Activated CD4-positive, alpha-beta T cell treated with anti-CD3 and anti-CD28 coated beads for 36 hours (primary cell): ENCODE data around the gene CNGB1. TPM values are rescaled to one million over a fixed set of nuclear protein-coding genes. Genes with fewer than 3 reads are reported as not detected.
"Not testable (repeated sequence)": the region's sequence is repeated elsewhere in the genome, so short reads cannot be mapped to it uniquely, and the experiment has no call there.

ENCODE experiments used
- ATAC-seq: fragments of 200-7000 bp; cut with Tn5 transposase; one replicate; pipeline ENCODE4 v1.10.0; 2021; ENCODE audit warnings: mild to moderate bottlenecking, moderate library complexity
- CTCF ChIA-PET: fragments of 350-600 bp; sonication (Branson Sonifier 250); formaldehyde crosslinking; loops from one replicate; lab custom pipeline; 2021; ENCODE audit warnings: antibody characterized with exemption; lab: Charles Lee
- POLR2A ChIA-PET: fragments of 350-600 bp; sonication (Branson Sonifier 250); formaldehyde crosslinking; loops from one replicate; lab custom pipeline; 2021; ENCODE audit warnings: antibody characterized with exemption, inconsistent platforms; lab: Charles Lee
- DNase-seq: peaks from one replicate; pipeline ENCODE4 v3.0.0-alpha.2; 2020
- H3K27ac Mint-ChIP-seq: one replicate; pipeline ENCODE4 v1.8.0; 2021; ENCODE audit warnings: mixed read lengths
- H3K27me3 Mint-ChIP-seq: one replicate; pipeline ENCODE4 v1.8.0; 2021; ENCODE audit warnings: mixed read lengths
- H3K36me3 Mint-ChIP-seq: one replicate; pipeline ENCODE4 v1.8.0; 2021; ENCODE audit warnings: low read depth, mixed read lengths
- H3K4me1 Mint-ChIP-seq: one replicate; pipeline ENCODE4 v1.8.0; 2021; ENCODE audit warnings: mixed read lengths
- H3K4me3 Mint-ChIP-seq: one replicate; pipeline ENCODE4 v1.8.0; 2021; ENCODE audit warnings: mild to moderate bottlenecking, moderate library complexity, mixed read lengths
- H3K9me3 Mint-ChIP-seq: one replicate; pipeline ENCODE4 v1.8.0; 2021; ENCODE audit warnings: low read depth, mixed read lengths
- intact Hi-C, 2 experiments: fragments of 100-400 bp; cut with DNase I in 1 of 2; cut with micrococcal nuclease in 1 of 2; formaldehyde crosslinking; loops; one replicate each; pipeline versions ENCODE4 v1.14.2 to v1.15.1; 2022 to 2024; cut with DNase I, micrococcal nuclease
- total RNA-seq, 2 experiments: library from RNA; stranded (reverse); gene quantifications; one replicate each; pipeline ENCODE4 v1.2.3, GENCODE V29; 2021

CNGB1 gene
- total RNA-seq, 2 experiments from 2014 or later: not detected

- POLR2A ChIA-PET: no interaction called here
- ATAC-seq: no peak
- H3K9me3 Mint-ChIP-seq: peaks cover 3% of the 10 kb centered on the region
- no peaks in the 10 kb centered on the region for H3K36me3 Mint-ChIP-seq
- H3K4me1 Mint-ChIP-seq: no peaks in the 10 kb centered on the region
- CTCF ChIA-PET: interaction anchor here (0.6 kb wide), 1 partner anchor 186 kb away, joined by 3 read pairs; no protein-coding TSS in a partner anchor
- DNase-seq: no peak
- H3K27me3 Mint-ChIP-seq: peaks cover 3% of the 10 kb centered on the region
- H3K4me3 Mint-ChIP-seq: no peak overlapping the region
- H3K27ac Mint-ChIP-seq: no peak overlapping the region
- intact Hi-C loops: no loop called here
Observed at GRCh38 chr16:57852189-57852588, 118.7 kb downstream of the CNGB1 start.

DNA sequence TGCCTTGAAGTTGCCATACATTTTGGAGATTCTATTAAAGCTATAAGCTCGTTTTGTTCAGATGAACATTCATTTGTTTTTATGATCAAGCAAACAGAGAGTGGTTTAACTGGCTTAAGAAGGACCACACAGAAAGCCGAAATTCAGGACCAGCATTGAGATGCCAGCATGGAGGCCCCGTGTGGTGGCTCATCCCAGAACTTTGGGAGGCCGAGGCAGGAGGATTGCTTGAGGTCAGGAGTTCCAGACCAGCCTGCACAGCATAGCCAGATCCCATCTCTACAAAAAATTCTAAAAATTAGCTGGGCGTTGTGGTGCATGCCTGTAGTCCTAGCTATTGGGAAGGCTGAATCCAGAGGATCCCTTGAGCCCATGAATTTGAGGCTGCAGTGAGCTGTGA, 122.7 kb downstream of the CNGB1 start:
- intact Hi-C loops: no loop called here
- no peak for DNase-seq
- Mint-ChIP-seq H3K27me3 (no peaks in the 10 kb centered on the region), H3K9me3 (no peaks in the 10 kb centered on the region), H3K36me3 (no peaks in the 10 kb centered on the region), H3K4me3 (no peak overlapping the region), H3K4me1 (peaks cover 5% of the 10 kb centered on the region), H3K27ac (no peak overlapping the region)
- ATAC-seq: no peak
- POLR2A ChIA-PET: interaction anchor here (0.6 kb wide), 1 partner anchor 94 kb away, joined by 3 read pairs; no protein-coding TSS in a partner anchor
- CTCF ChIA-PET: interaction anchor here (0.7 to 0.8 kb wide), 2 partner anchors 14 to 271 kb away, joined by 3 to 4 read pairs; no protein-coding TSS in a partner anchor

- CTCF ChIA-PET, H3K9me3 Mint-ChIP-seq, ATAC-seq, H3K27ac Mint-ChIP-seq, DNase-seq, H3K36me3 Mint-ChIP-seq, intact Hi-C loops, H3K4me1 Mint-ChIP-seq, H3K4me3 Mint-ChIP-seq, H3K27me3 Mint-ChIP-seq: not testable (repeated sequence)
- POLR2A ChIA-PET: interaction anchor here (0.6 kb wide), 1 partner anchor 208 kb away, joined by 5 read pairs; no protein-coding TSS in a partner anchor
Observed at GRCh38 chr16:57846931-57847330, 124.0 kb downstream of the CNGB1 start.

GRCh38 chr16:57846078-57846697, 124.7 kb downstream of the CNGB1 start:
- POLR2A ChIA-PET: interaction anchor here (0.6 kb wide), 1 partner anchor 207 kb away, joined by 5 read pairs; no protein-coding TSS in a partner anchor
- Mint-ChIP-seq H3K36me3 (no peaks in the 10 kb centered on the region), H3K4me3 (no peak overlapping the region), H3K9me3 (no peaks in the 10 kb centered on the region), H3K27ac (no peak overlapping the region), H3K27me3 (no peaks in the 10 kb centered on the region), H3K4me1 (peaks cover 5% of the 10 kb centered on the region)
- ATAC-seq (no peak), DNase-seq (no peak)
- CTCF ChIA-PET: no interaction called here
- intact Hi-C loops: no loop called here

DNA sequence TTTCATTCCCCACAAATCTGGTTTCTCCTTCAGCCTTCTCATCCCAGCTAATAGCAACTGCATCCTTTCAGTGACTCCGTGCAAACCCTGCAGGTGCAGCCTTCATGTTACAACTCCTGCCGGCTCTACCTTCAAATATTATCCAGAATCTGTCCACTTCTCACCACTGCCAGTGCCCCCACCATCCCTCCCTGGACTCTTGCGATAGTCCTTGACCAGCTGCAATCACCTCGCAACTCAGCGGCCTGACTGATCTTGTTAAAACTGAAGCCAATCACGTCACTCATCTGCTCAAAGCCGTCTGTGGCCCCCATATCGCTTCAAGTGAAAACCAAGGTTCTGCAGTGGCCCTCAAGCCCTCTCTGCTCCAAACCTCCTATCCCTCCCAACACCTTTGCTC, 125.8 kb downstream of the CNGB1 start:
- Mint-ChIP-seq H3K27me3 (no peaks in the 10 kb centered on the region), H3K36me3 (no peaks in the 10 kb centered on the region), H3K4me3 (no peak overlapping the region), H3K9me3 (no peaks in the 10 kb centered on the region), H3K27ac (no peak overlapping the region), H3K4me1 (peaks cover 5% of the 10 kb centered on the region)
- ChIA-PET POLR2A (no interaction called here), CTCF (interaction anchor here (0.6 kb wide), 1 partner anchor 14 kb away, joined by 4 read pairs; no protein-coding TSS in a partner anchor)
- intact Hi-C loops: no loop called here
- ATAC-seq: no peak
- DNase-seq: no peak

DNA sequence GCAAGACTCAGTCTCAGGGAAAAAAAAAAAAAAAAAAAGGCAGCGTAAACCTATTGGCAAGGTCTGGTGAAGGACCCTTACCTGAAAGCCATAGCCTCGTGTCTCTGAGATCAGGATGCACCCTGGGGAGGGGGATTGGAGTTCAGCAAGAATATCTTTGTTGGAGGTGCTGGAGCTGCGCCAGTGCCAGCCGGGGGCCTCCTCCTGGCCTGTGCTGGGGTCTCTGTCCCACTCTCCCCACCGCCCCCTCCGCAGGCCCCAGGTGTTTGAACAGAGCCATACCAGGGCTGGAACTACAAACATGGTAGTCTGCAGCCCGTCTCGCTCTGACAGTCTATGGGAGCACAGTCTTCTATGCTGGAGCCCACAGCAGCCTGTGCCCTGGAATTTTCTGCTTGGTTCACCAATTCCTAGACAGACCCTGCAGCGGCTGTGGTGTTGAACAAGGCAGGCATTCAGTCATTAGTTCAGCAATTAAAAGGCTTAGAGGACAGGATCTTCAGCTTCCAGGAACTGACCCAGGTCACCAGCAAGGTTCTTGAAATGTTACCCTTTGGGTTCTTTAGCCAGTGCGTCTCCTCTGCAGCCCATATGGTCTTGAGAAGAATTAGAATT, 126.4 kb downstream of the CNGB1 start:
- no peak overlapping the region for H3K4me3 Mint-ChIP-seq
- no peaks in the 10 kb centered on the region for H3K36me3 Mint-ChIP-seq
- DNase-seq (no peak), ATAC-seq (no peak)
- H3K4me1 Mint-ChIP-seq: peaks cover 5% of the 10 kb centered on the region
- H3K27me3 Mint-ChIP-seq: no peaks in the 10 kb centered on the region
- ChIA-PET POLR2A (no interaction called here), CTCF (interaction anchor here (0.6 to 0.7 kb wide), 2 partner anchors 15 to 54 kb away, joined by 3 to 4 read pairs; no protein-coding TSS in a partner anchor)
- intact Hi-C loops: no loop called here
- no peaks in the 10 kb centered on the region for H3K9me3 Mint-ChIP-seq
- no peak overlapping the region for H3K27ac Mint-ChIP-seq

DNA sequence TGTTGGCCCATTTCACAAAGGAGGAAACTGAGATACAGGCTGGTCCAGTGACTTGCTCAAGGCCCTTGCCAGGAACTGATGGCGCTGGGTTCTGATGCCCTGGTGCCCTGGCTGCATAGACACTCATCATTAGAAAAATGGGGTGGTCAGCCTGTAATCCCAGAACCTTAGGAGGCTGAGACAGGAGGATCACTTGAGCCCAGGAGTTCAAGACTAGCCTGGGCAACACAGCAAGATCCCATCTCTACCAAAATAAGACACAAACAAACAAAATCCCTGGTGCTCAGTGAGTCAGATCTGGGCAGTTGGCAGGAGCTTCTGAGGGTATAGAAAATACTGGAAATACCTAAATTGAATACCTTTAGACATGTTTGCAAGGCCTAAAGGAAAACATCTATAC, 127.5 kb downstream of the CNGB1 start:
- Mint-ChIP-seq H3K27ac (no peak overlapping the region), H3K4me3 (no peak overlapping the region), H3K27me3 (peaks cover 2% of the 10 kb centered on the region), H3K36me3 (no peaks in the 10 kb centered on the region), H3K9me3 (no peaks in the 10 kb centered on the region), H3K4me1 (peaks cover 5% of the 10 kb centered on the region)
- intact Hi-C loops: no loop called here
- DNase-seq (no peak), ATAC-seq (no peak)
- ChIA-PET POLR2A (no interaction called here), CTCF (no interaction called here)

- CTCF ChIA-PET: no interaction called here
- intact Hi-C loops: no loop called here
- Mint-ChIP-seq H3K27me3 (peaks cover 2% of the 10 kb centered on the region), H3K27ac (no peak overlapping the region), H3K4me1 (peaks cover 5% of the 10 kb centered on the region), H3K4me3 (no peak overlapping the region), H3K36me3 (no peaks in the 10 kb centered on the region), H3K9me3 (no peaks in the 10 kb centered on the region)
- no peak for DNase-seq
- POLR2A ChIA-PET: no interaction called here
- no peak for ATAC-seq
Observed at GRCh38 chr16:57842601-57843000, 128.3 kb downstream of the CNGB1 start.

DNA sequence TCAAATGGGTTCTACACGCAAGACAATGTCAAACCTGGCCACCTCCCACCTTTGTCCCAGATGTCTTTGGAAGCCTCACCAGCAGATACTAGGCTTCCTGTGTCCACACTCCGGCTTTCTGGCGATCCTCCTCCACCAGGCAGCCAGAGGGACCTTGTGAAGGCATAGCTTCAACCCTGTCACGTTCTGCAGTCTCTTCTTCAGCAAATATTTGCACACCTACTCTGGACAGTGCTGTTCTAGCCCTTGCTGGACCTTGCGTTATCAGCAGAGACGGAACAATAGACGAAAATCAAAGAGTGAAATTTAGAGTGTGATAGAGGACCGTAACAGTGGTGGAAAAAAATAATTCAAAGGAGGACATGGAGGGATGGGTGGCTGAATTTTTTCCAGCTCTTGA, 130.1 kb downstream of the CNGB1 start:
- no peaks in the 10 kb centered on the region for H3K9me3 Mint-ChIP-seq
- H3K36me3 Mint-ChIP-seq: no peaks in the 10 kb centered on the region
- DNase-seq (no peak), ATAC-seq (no peak)
- CTCF ChIA-PET: interaction anchor here (0.7 kb wide), 1 partner anchor 66 kb away, joined by 4 read pairs; no protein-coding TSS in a partner anchor
- H3K27me3 Mint-ChIP-seq: peaks cover 2% of the 10 kb centered on the region
- intact Hi-C loops: no loop called here
- peaks cover 5% of the 10 kb centered on the region for H3K4me1 Mint-ChIP-seq
- no peak overlapping the region for H3K4me3 Mint-ChIP-seq
- POLR2A ChIA-PET: no interaction called here
- no peak overlapping the region for H3K27ac Mint-ChIP-seq

- Mint-ChIP-seq H3K27ac (no peak overlapping the region), H3K4me3 (no peak overlapping the region), H3K4me1 (no peaks in the 10 kb centered on the region), H3K36me3 (no peaks in the 10 kb centered on the region), H3K27me3 (peaks cover 2% of the 10 kb centered on the region), H3K9me3 (no peaks in the 10 kb centered on the region)
- ChIA-PET CTCF (no interaction called here), POLR2A (interaction anchor here (0.7 kb wide), 1 partner anchor 433 kb away, joined by 3 read pairs; no protein-coding TSS in a partner anchor)
- no peak for DNase-seq
- intact Hi-C loops: no loop called here
- ATAC-seq: no peak
Observed at GRCh38 chr16:57838161-57838560, 132.8 kb downstream of the CNGB1 start.

- ATAC-seq (no peak), DNase-seq (no peak)
- Mint-ChIP-seq H3K27me3 (peaks cover 2% of the 10 kb centered on the region), H3K4me1 (no peaks in the 10 kb centered on the region), H3K27ac (no peak overlapping the region), H3K36me3 (no peaks in the 10 kb centered on the region), H3K9me3 (no peaks in the 10 kb centered on the region), H3K4me3 (no peak overlapping the region)
- CTCF ChIA-PET: no interaction called here
- POLR2A ChIA-PET: no interaction called here
- intact Hi-C loops: no loop called here
Observed at GRCh38 chr16:57837305-57838125, 133.4 kb downstream of the CNGB1 start.
